Neural progenitor cell (in vitro differentiated cells): ENCODE data around the gene PXDN. TPM values are rescaled to one million over a fixed set of nuclear protein-coding genes. Genes with fewer than 3 reads are reported as not detected.

Source experiments
- DNase-seq: peaks from one replicate; pipeline ENCODE4 v3.0.0-alpha.2; 2016; ENCODE audit warnings: low spot score
- H2AFZ ChIP-seq: fragments of 200-600 bp; sonication (generic); replicated peaks from 2 replicates; pipeline ENCODE4 v1.6.1; 2016; ENCODE audit warnings: antibody characterized with exemption
- H3F3A ChIP-seq: fragments of 200-600 bp; sonication (generic); 2 replicates; pipeline ENCODE4 v1.6.1; 2016; ENCODE audit warnings: antibody characterized with exemption, low read depth
- H3K27ac ChIP-seq: fragments of 200-600 bp; sonication (generic); 2 replicates; pipeline ENCODE4 v1.5.1; 2016; ENCODE audit warnings: mild to moderate bottlenecking
- H3K27me3 ChIP-seq: fragments of 200-600 bp; sonication (generic); 2 replicates; pipeline ENCODE4 v1.6.1; 2016; ENCODE audit warnings: mild to moderate bottlenecking, moderate library complexity
- H3K36me3 ChIP-seq: fragments of 200-600 bp; sonication (generic); 2 replicates; pipeline ENCODE4 v1.5.1; 2016
- H3K4me1 ChIP-seq: fragments of 200-600 bp; sonication (generic); 2 replicates; pipeline ENCODE4 v1.6.1; 2016; ENCODE audit warnings: mixed run types
- H3K4me2 ChIP-seq: fragments of 200-600 bp; sonication (generic); 2 replicates; pipeline ENCODE4 v1.6.1; 2016
- H3K4me3 ChIP-seq: fragments of 200-600 bp; sonication (generic); 2 replicates; pipeline ENCODE4 v1.5.1; 2016
- H3K79me2 ChIP-seq: fragments of 200-600 bp; sonication (generic); 2 replicates; pipeline ENCODE4 v1.6.1; 2016; ENCODE audit warnings: low read depth
- H3K9ac ChIP-seq: fragments of 200-600 bp; sonication (generic); 2 replicates; pipeline ENCODE4 v1.6.1; 2016
- H3K9me3 ChIP-seq: fragments of 200-600 bp; sonication (generic); 2 replicates; pipeline ENCODE4 v1.5.1; 2016; ENCODE audit warnings: low read depth
- H4K20me1 ChIP-seq: fragments of 200-600 bp; sonication (generic); 2 replicates; pipeline ENCODE4 v1.6.1; 2016; ENCODE audit warnings: low read depth
- H3K27ac Mint-ChIP-seq: 3 replicates; pipeline ENCODE4 v1.8.0; 2021; ENCODE audit warnings: mixed read lengths
- H3K27me3 Mint-ChIP-seq: 2 replicates; pipeline ENCODE4 v1.8.0; 2022; ENCODE audit warnings: low read depth, mild to moderate bottlenecking, inconsistent platforms, moderate library complexity, mixed read lengths; ENCODE audit not compliant: insufficient read depth
- H3K36me3 Mint-ChIP-seq: 3 replicates; pipeline ENCODE4 v1.8.0; 2021; ENCODE audit warnings: mixed read lengths
- H3K4me1 Mint-ChIP-seq: 3 replicates; pipeline ENCODE4 v1.8.0; 2021; ENCODE audit warnings: mixed read lengths
- H3K4me3 Mint-ChIP-seq: 3 replicates; pipeline ENCODE4 v1.8.0; 2021; ENCODE audit warnings: mild to moderate bottlenecking, moderate library complexity, mixed read lengths
- H3K9me3 Mint-ChIP-seq: 3 replicates; pipeline ENCODE4 v1.8.0; 2020; ENCODE audit warnings: mixed read lengths
- CTCF ChIP-seq: fragments of 200-600 bp; sonication (generic); IDR thresholded peaks from 2 replicates; pipeline ENCODE4 v1.5.1; 2017; ENCODE audit warnings: antibody characterized with exemption, mild to moderate bottlenecking
- EZH2 ChIP-seq: fragments of 200-600 bp; sonication (generic); IDR thresholded peaks from 2 replicates; pipeline ENCODE4 v1.6.1; 2017; ENCODE audit warnings: antibody characterized with exemption, mild to moderate bottlenecking, moderate library complexity
- EZH2phosphoT487 ChIP-seq: fragments of 200-600 bp; sonication (generic); IDR thresholded peaks from 2 replicates; pipeline ENCODE4 v1.6.1; 2017; ENCODE audit warnings: antibody characterized with exemption
- total RNA-seq: library from RNA; depleted of rRNA; stranded (reverse); fragments of >200 nt; gene quantifications from 2 replicates; pipeline ENCODE4 v1.2.3, GENCODE V29; 2015; ENCODE audit warnings: low replicate concordance

Gene PXDN
- total RNA-seq, 1 donor from 2014 or later = 118 TPM

GRCh38 chr2:1777781-1778180 lies 33.5 kb upstream of the PXDN start:
- TF ChIP-seq EZH2phosphoT487 (no peak), CTCF (no peak), EZH2 (no peak)
- Histone ChIP-seq H3K4me2 (no peak overlapping the region), H3K79me2 (no peaks in the 10 kb centered on the region), H3K27ac (no peak overlapping the region), H3K4me1 (no peaks in the 10 kb centered on the region), H3K36me3 (no peaks in the 10 kb centered on the region), H3K9me3 (no peaks in the 10 kb centered on the region), H3K27me3 (no peaks in the 10 kb centered on the region), H3K9ac (no peak overlapping the region), H3K4me3 (no peak overlapping the region), H4K20me1 (no peaks in the 10 kb centered on the region), H3F3A (no peaks in the 10 kb centered on the region), H2AFZ (no peak overlapping the region)
- Mint-ChIP-seq H3K4me1 (peaks cover 3% of the 10 kb centered on the region), H3K9me3 (peaks cover 4% of the 10 kb centered on the region), H3K27ac (no peak overlapping the region), H3K36me3 (no peaks in the 10 kb centered on the region), H3K27me3 (peaks cover 6% of the 10 kb centered on the region), H3K4me3 (no peak overlapping the region)
- DNase-seq = no peak

- no peak overlapping the region for H3K9ac ChIP-seq
- H3K9me3 Mint-ChIP-seq = peaks cover 2% of the 10 kb centered on the region
- no peaks in the 10 kb centered on the region for H3K36me3 ChIP-seq
- TF ChIP-seq CTCF = no peak
- TF ChIP-seq EZH2 = no peak
- TF ChIP-seq EZH2phosphoT487 = no peak
- no peak for DNase-seq
- H3K79me2 ChIP-seq = no peaks in the 10 kb centered on the region
- no peaks in the 10 kb centered on the region for H3K9me3 ChIP-seq
- no peak overlapping the region for H3K4me3 Mint-ChIP-seq
- no peak overlapping the region for H3K27ac Mint-ChIP-seq
- H3K27me3 ChIP-seq = no peaks in the 10 kb centered on the region
- H3F3A ChIP-seq = no peaks in the 10 kb centered on the region
- H4K20me1 ChIP-seq = no peaks in the 10 kb centered on the region
- H3K4me2 ChIP-seq = no peak overlapping the region
- H3K36me3 Mint-ChIP-seq = no peaks in the 10 kb centered on the region
- peaks cover 7% of the 10 kb centered on the region for H3K4me1 Mint-ChIP-seq
- H3K4me1 ChIP-seq = peaks cover 5% of the 10 kb centered on the region
- H3K4me3 ChIP-seq = no peak overlapping the region
- no peak overlapping the region for H2AFZ ChIP-seq
- H3K27me3 Mint-ChIP-seq = peaks cover 6% of the 10 kb centered on the region
- H3K27ac ChIP-seq = no peak overlapping the region
Measured at GRCh38 chr2:1777156-1777555, 32.8 kb upstream of the PXDN start.

GRCh38 chr2:1775511-1776035 lies 31.3 kb upstream of the PXDN start:
- Mint-ChIP-seq H3K36me3 (no peaks in the 10 kb centered on the region), H3K9me3 (no peaks in the 10 kb centered on the region), H3K4me1 (peaks cover 7% of the 10 kb centered on the region), H3K27ac (no peak overlapping the region), H3K27me3 (peaks cover 9% of the 10 kb centered on the region), H3K4me3 (no peak overlapping the region)
- no peak for DNase-seq
- Histone ChIP-seq H4K20me1 (no peaks in the 10 kb centered on the region), H3K79me2 (no peaks in the 10 kb centered on the region), H3K9me3 (no peaks in the 10 kb centered on the region), H3K4me2 (no peak overlapping the region), H2AFZ (no peak overlapping the region), H3K4me1 (peaks cover 5% of the 10 kb centered on the region), H3K4me3 (no peak overlapping the region), H3K9ac (no peak overlapping the region), H3K36me3 (no peaks in the 10 kb centered on the region), H3F3A (no peaks in the 10 kb centered on the region), H3K27me3 (no peaks in the 10 kb centered on the region), H3K27ac (no peak overlapping the region)
- TF ChIP-seq EZH2phosphoT487 (no peak), EZH2 (no peak), CTCF (no peak)
